ENCODE results near the gene ARHGEF12.

Gene ARHGEF12

GRCh38 chr11:120511116-120511819, 175.1 kb downstream of the ARHGEF12 start, which contains the start of gene GRIK4:
GRIK4 (plus strand) TSS chr11:120511748; CDS start chr11:120660319, 148,571 bp downstream.
- H4K20me1 ChIP-seq (ENCODE audit: low read depth, low read length) = no peaks in the 10 kb centered on the region
- no peak within 1 kb of the TSS for H2AFZ ChIP-seq (ENCODE audit: low read depth, low read length, severe bottlenecking)
- H3K9ac ChIP-seq (ENCODE audit: low read length) = no peak within 1 kb of the TSS
- TF ChIP-seq CTCF (IDR thresholded peaks at IDR 0.05; ENCODE audit: insufficient read depth, low read length, poor library complexity, severe bottlenecking) (peak; percentile 70), EZH2phosphoT487 (conservative IDR thresholded peaks at IDR 0.05; ENCODE audit: low read length) (no peak)
- no peaks in the 10 kb centered on the region for H3K9me3 ChIP-seq (ENCODE audit: insufficient read depth, low read length)
- no peak within 1 kb of the TSS for H3K4me2 ChIP-seq (ENCODE audit: low read depth, low read length, poor library complexity, severe bottlenecking)
- H3K36me3 ChIP-seq (ENCODE audit: low read length) = no peaks in the 10 kb centered on the region
- H3K9me2 ChIP-seq (replicated peaks; ENCODE audit: insufficient read depth, low read length) = no peaks in the 10 kb centered on the region
- no peak within 1 kb of the TSS for H3K4me3 ChIP-seq (ENCODE audit: insufficient read depth, low read length, poor library complexity, severe bottlenecking)
- H3K79me2 ChIP-seq (ENCODE audit: insufficient read depth, low read length) = no peaks in the 10 kb centered on the region
- H3K27ac ChIP-seq (ENCODE audit: low read depth, low read length) = no peak within 1 kb of the TSS
- H3K27me3 ChIP-seq (ENCODE audit: low read length) = no peaks in the 10 kb centered on the region
- no peaks in the 10 kb centered on the region for H3F3A ChIP-seq (ENCODE audit: insufficient read depth)

- H3K9me3 ChIP-seq (ENCODE audit: insufficient read depth, low read length) = no peaks in the 10 kb centered on the region
- no peaks in the 10 kb centered on the region for H3F3A ChIP-seq (ENCODE audit: insufficient read depth)
- H3K79me2 ChIP-seq (ENCODE audit: insufficient read depth, low read length) = no peaks in the 10 kb centered on the region
- H2AFZ ChIP-seq (ENCODE audit: low read depth, low read length, severe bottlenecking) = no peak overlapping the region
- no peak overlapping the region for H3K9ac ChIP-seq (ENCODE audit: low read length)
- H4K20me1 ChIP-seq (ENCODE audit: low read depth, low read length) = no peaks in the 10 kb centered on the region
- H3K36me3 ChIP-seq (ENCODE audit: low read length) = no peaks in the 10 kb centered on the region
- TF ChIP-seq EZH2phosphoT487 (conservative IDR thresholded peaks at IDR 0.05; ENCODE audit: low read length) = no peak
- no peak for TF ChIP-seq CTCF (IDR thresholded peaks at IDR 0.05; ENCODE audit: insufficient read depth, low read length, poor library complexity, severe bottlenecking)
- H3K27ac ChIP-seq (ENCODE audit: low read depth, low read length) = no peak overlapping the region
- no peak overlapping the region for H3K4me3 ChIP-seq (ENCODE audit: insufficient read depth, low read length, poor library complexity, severe bottlenecking)
- H3K27me3 ChIP-seq (ENCODE audit: low read length) = no peaks in the 10 kb centered on the region
- H3K4me2 ChIP-seq (ENCODE audit: low read depth, low read length, poor library complexity, severe bottlenecking) = no peak overlapping the region
- no peaks in the 10 kb centered on the region for H3K9me2 ChIP-seq (replicated peaks; ENCODE audit: insufficient read depth, low read length)
Observed at GRCh38 chr11:120511820-120512738, 175.9 kb downstream of the ARHGEF12 start.

GRCh38 chr11:120512739-120513435, 176.7 kb downstream of the ARHGEF12 start:
- Histone ChIP-seq H3K27me3 (ENCODE audit: low read length) (no peaks in the 10 kb centered on the region), H3K4me3 (ENCODE audit: insufficient read depth, low read length, poor library complexity, severe bottlenecking) (no peak overlapping the region)

More at GRCh38 chr11:120512739-120513435, 176.7 kb downstream of the ARHGEF12 start:
- H3K9ac ChIP-seq (ENCODE audit: low read length) = no peak overlapping the region
- H3K79me2 ChIP-seq (ENCODE audit: insufficient read depth, low read length) = no peaks in the 10 kb centered on the region
- no peaks in the 10 kb centered on the region for H3K9me3 ChIP-seq (ENCODE audit: insufficient read depth, low read length)
- no peaks in the 10 kb centered on the region for H3K9me2 ChIP-seq (replicated peaks; ENCODE audit: insufficient read depth, low read length)
- H3K36me3 ChIP-seq (ENCODE audit: low read length) = no peaks in the 10 kb centered on the region
- no peak overlapping the region for H2AFZ ChIP-seq (ENCODE audit: low read depth, low read length, severe bottlenecking)
- no peaks in the 10 kb centered on the region for H3F3A ChIP-seq (ENCODE audit: insufficient read depth)
- no peak for TF ChIP-seq CTCF (IDR thresholded peaks at IDR 0.05; ENCODE audit: insufficient read depth, low read length, poor library complexity, severe bottlenecking)
- TF ChIP-seq EZH2phosphoT487 (conservative IDR thresholded peaks at IDR 0.05; ENCODE audit: low read length) = no peak
- no peaks in the 10 kb centered on the region for H4K20me1 ChIP-seq (ENCODE audit: low read depth, low read length)
- no peak overlapping the region for H3K27ac ChIP-seq (ENCODE audit: low read depth, low read length)
- no peak overlapping the region for H3K4me2 ChIP-seq (ENCODE audit: low read depth, low read length, poor library complexity, severe bottlenecking)
